ENCODE results near the gene TOB1. TPM values are rescaled to one million over a fixed set of nuclear protein-coding genes. Genes with fewer than 3 reads are reported as not detected.

TOB1 gene
- total RNA-seq, 1 experiment from 2014 or later, result 114 TPM

DNA sequence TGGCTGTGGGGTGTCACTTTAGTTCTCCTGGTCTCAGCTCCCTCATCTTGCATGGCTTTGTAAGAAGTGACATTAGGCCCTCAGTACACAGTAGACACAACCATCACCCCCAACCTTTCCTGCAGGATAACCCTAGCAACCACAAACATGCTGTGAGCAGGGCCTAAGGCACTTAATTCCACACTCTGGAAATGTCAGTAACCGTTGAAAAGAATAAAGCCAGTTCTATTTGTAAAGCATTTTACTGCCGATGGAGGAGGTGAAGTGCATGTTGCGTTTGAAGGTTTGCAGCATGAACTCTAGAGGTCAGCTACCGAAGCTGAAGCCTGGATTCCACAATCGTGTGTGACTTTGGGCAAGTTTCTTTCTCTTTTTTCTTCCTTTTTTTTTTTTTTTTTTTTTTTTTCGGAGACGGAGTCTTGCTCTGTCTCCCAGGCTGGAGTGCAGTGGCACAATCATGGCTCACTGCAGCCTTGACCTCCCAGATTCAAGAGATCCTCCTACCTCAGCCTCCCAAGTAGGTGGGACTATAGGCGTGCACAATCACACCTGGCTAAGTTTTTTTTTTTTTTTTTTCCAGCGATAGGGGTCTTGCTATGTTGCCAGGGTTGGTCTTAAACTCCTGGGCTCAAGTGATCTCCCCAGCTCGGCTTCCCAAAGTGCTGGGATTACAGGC lies 26.1 kb upstream of the TOB1 start:
- H3K9me3 ChIP-seq, result no peaks in the 10 kb centered on the region
- peaks cover 5% of the 10 kb centered on the region for H3K36me3 Mint-ChIP-seq (ENCODE audit: insufficient read depth, unreplicated experiment)

DNA sequence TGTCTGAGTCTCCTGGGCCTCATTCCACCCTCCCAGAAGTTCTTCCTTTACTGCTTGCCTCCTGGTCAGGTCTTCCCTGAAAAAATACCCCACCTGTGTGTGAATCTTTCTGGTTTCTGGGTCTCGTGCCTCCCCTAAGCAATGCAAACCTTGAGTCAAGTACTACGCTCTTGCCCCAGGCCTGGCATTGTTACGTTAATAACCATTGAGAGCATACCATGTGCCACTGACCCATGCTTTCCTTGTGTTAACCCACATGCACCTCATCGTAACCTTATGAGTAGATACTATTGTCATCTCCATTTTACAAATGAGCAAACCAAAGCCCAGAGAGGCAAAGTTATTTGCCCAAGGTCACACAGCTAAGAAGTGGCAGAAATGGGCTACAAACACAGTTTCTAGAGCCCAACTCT lies 25.4 kb upstream of the TOB1 start:
- ChIA-PET CTCF (interaction anchor here (1.0 to 2.1 kb wide), 4 partner anchors 14 to 109 kb away, joined by 3 to 10 read pairs (median 4); no protein-coding TSS in a partner anchor), POLR2A (interaction anchor here (0.9 to 4.5 kb wide), 4 partner anchors 7 to 25 kb away, joined by 5 to 99 read pairs (median 18); partner anchors contain the start of gene TOB1)
- no peaks in the 10 kb centered on the region for H3K9me3 ChIP-seq
- no peaks in the 10 kb centered on the region for H3K27me3 Mint-ChIP-seq (ENCODE audit: insufficient read depth, unreplicated experiment)
- no peaks in the 10 kb centered on the region for H3K9me3 Mint-ChIP-seq (ENCODE audit: unreplicated experiment)
- H3K4me3 Mint-ChIP-seq (ENCODE audit: unreplicated experiment), result no peak overlapping the region
- DNase-seq, result no peak
- peak overlapping the region; percentile 90 for H3K27ac Mint-ChIP-seq (ENCODE audit: unreplicated experiment)
- TF ChIP-seq, protein P1, sequence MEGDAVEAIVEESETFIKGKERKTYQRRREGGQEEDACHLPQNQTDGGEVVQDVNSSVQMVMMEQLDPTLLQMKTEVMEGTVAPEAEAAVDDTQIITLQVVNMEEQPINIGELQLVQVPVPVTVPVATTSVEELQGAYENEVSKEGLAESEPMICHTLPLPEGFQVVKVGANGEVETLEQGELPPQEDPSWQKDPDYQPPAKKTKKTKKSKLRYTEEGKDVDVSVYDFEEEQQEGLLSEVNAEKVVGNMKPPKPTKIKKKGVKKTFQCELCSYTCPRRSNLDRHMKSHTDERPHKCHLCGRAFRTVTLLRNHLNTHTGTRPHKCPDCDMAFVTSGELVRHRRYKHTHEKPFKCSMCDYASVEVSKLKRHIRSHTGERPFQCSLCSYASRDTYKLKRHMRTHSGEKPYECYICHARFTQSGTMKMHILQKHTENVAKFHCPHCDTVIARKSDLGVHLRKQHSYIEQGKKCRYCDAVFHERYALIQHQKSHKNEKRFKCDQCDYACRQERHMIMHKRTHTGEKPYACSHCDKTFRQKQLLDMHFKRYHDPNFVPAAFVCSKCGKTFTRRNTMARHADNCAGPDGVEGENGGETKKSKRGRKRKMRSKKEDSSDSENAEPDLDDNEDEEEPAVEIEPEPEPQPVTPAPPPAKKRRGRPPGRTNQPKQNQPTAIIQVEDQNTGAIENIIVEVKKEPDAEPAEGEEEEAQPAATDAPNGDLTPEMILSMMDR (IDR thresholded peaks at IDR 0.05; ENCODE audit: insufficient read depth in 1 of 2, low read depth in 1 of 2, low read length in 1 of 2, severe bottlenecking in 1 of 2, unreplicated experiment in 1 of 2), result no peak
- no TSS peak for BruUV-seq (replicated peaks)
- no peaks in the 10 kb centered on the region for H3K36me3 ChIP-seq (ENCODE audit: control insufficient read depth, insufficient read depth, low read length)
- H3K27me3 ChIP-seq (replicated peaks; ENCODE audit: control insufficient read depth, insufficient read depth, low read length), result no peaks in the 10 kb centered on the region
- H3K4me1 Mint-ChIP-seq (ENCODE audit: low read depth, unreplicated experiment), result peaks cover 66% of the 10 kb centered on the region
- intact Hi-C loops (cut with micrococcal nuclease; ENCODE audit: unreplicated experiment), result no loop called here
- H3K4me1 ChIP-seq, result peaks cover 65% of the 10 kb centered on the region
- no peak overlapping the region for H3K4me3 ChIP-seq (ENCODE audit: low read depth, low read length)
- peaks cover 5% of the 10 kb centered on the region for H3K36me3 Mint-ChIP-seq (ENCODE audit: insufficient read depth, unreplicated experiment)

More for the DNA sequence above, 26.1 kb upstream of the TOB1 start:
- no peaks in the 10 kb centered on the region for H3K27me3 Mint-ChIP-seq (ENCODE audit: insufficient read depth, unreplicated experiment)
- H3K27ac Mint-ChIP-seq (ENCODE audit: unreplicated experiment), result peak overlapping the region; percentile 90
- H3K4me3 Mint-ChIP-seq (ENCODE audit: unreplicated experiment), result no peak overlapping the region
- ChIA-PET POLR2A (interaction anchor here (0.9 to 4.5 kb wide), 4 partner anchors 8 to 26 kb away, joined by 5 to 99 read pairs (median 18); partner anchors contain the start of gene TOB1), CTCF (interaction anchor here (0.6 to 2.1 kb wide), 7 partner anchors 8 to 495 kb away, joined by 3 to 10 read pairs (median 3); partner anchors contain the start of gene LRRC59)
- H3K4me1 Mint-ChIP-seq (ENCODE audit: low read depth, unreplicated experiment), result peaks cover 65% of the 10 kb centered on the region
- Histone ChIP-seq H3K4me3 (ENCODE audit: low read depth, low read length) (no peak overlapping the region), H3K4me1 (peaks cover 62% of the 10 kb centered on the region), H3K36me3 (ENCODE audit: control insufficient read depth, insufficient read depth, low read length) (no peaks in the 10 kb centered on the region), H3K27me3 (replicated peaks; ENCODE audit: control insufficient read depth, insufficient read depth, low read length) (no peaks in the 10 kb centered on the region)
- TF ChIP-seq, protein P1 (IDR thresholded peaks at IDR 0.05; ENCODE audit: insufficient read depth in 1 of 2, low read depth in 1 of 2, low read length in 1 of 2, severe bottlenecking in 1 of 2, unreplicated experiment in 1 of 2), result no peak
- intact Hi-C loops (cut with micrococcal nuclease; ENCODE audit: unreplicated experiment), result no loop called here
- BruUV-seq (replicated peaks), result no TSS peak
- H3K9me3 Mint-ChIP-seq (ENCODE audit: unreplicated experiment), result no peaks in the 10 kb centered on the region
- peak in 1 of 2 experiments; percentile 73 for DNase-seq

DNA sequence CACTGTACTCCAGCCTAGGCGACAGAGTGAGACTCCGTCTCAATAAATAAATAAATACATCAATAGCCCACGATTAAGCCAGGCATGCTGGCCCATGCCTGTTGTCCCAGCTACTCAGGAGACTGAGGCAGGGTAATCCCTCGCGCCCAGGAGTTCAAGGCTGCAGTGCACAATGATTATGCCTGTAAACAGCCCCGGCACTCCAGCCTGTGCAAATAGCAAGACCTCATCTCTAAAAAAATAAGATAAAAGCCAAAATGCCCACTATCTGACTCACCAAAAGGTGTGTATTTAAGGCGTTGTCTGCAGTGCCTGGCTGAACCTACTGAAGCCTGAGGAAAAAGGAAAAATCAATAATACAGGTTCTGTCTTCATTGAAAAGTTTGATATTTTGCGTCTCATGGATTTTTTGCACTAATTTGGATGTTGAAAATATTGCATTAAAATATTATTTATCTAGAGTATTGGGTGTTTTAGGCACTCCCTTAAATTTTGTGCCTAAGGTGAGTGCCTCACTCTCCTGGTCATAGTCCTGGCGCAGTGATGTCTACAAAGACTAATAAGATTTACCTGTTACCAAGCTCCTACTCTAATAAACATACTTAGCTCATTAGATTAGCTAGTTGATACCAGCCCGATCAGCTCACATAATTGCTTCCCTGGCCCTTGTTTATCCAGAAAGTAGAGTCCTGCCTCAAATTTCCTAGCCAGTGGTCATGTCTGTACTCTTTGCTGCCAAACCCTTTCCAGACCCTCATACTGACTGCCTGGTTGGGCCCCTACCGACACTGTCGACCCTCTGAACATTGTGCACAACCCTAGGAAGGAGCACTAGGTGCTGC lies 24.7 kb upstream of the TOB1 start:
- intact Hi-C loops (cut with micrococcal nuclease; ENCODE audit: unreplicated experiment), result loop anchor here (1.0 kb wide), 1 partner anchor 24 kb away; no protein-coding TSS in a partner anchor
- Mint-ChIP-seq H3K27me3 (ENCODE audit: insufficient read depth, unreplicated experiment) (no peaks in the 10 kb centered on the region), H3K4me3 (ENCODE audit: unreplicated experiment) (no peak overlapping the region), H3K36me3 (ENCODE audit: insufficient read depth, unreplicated experiment) (peaks cover 5% of the 10 kb centered on the region), H3K4me1 (ENCODE audit: low read depth, unreplicated experiment) (peaks cover 66% of the 10 kb centered on the region), H3K9me3 (ENCODE audit: unreplicated experiment) (no peaks in the 10 kb centered on the region), H3K27ac (ENCODE audit: unreplicated experiment) (peak overlapping the region; percentile 90)
- no peaks in the 10 kb centered on the region for H3K36me3 ChIP-seq (ENCODE audit: control insufficient read depth, insufficient read depth, low read length)
- H3K4me3 ChIP-seq (ENCODE audit: low read depth, low read length), result no peak overlapping the region
- TSS peak; percentile 33 for BruUV-seq (replicated peaks)
- peak; percentile 78 to 80 for DNase-seq
- ChIA-PET POLR2A (interaction anchor here (1.1 to 4.5 kb wide), 3 partner anchors 14 to 40 kb away, joined by 4 to 99 read pairs (median 5); partner anchors contain the start of gene TOB1), CTCF (interaction anchor here (1.0 to 2.1 kb wide), 2 partner anchors 15 to 38 kb away, joined by 3 to 10 read pairs; no protein-coding TSS in a partner anchor)
- no peaks in the 10 kb centered on the region for H3K27me3 ChIP-seq (replicated peaks; ENCODE audit: control insufficient read depth, insufficient read depth, low read length)
- peaks cover 65% of the 10 kb centered on the region for H3K4me1 ChIP-seq
- TF ChIP-seq, protein P1 (IDR thresholded peaks at IDR 0.05; ENCODE audit: insufficient read depth in 1 of 2, low read depth in 1 of 2, low read length in 1 of 2, severe bottlenecking in 1 of 2, unreplicated experiment in 1 of 2), result no peak
- H3K9me3 ChIP-seq, result no peaks in the 10 kb centered on the region

Data from Caco-2 (cell line).